ENCODE results near the gene IQCK. TPM values are rescaled to one million over a fixed set of nuclear protein-coding genes. Genes with fewer than 3 reads are reported as not detected.

The IQCK gene
- total and polyA plus RNA-seq, 8 donors, result 3.5 to 100.0 (median 13.6) TPM

DNA sequence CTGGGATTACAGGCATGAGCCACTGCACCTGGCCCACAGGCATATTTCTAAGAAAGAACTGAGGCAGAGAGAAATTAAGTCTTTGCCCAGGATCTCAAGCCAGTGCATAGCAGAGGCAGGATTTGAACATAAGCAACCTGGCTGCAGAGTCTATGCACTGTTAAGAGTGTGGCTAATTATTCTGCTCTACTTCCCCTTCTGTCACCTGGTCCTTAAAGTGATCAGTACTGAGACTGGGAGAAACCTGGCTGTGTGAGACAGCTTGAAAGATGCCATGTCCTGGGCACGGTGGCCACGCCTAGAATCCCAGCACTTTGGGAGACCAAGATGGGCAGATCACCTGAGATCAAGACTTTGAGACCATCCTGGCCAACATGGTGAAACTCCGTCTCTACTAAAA, 58.1 kb downstream of the IQCK start:
- H3K4me1 ChIP-seq, result no peaks in the 10 kb centered on the region
- no peak for DNase-seq
- no peak for TF ChIP-seq POLR2A (IDR thresholded peaks at IDR 0.05)
- TF ChIP-seq, protein P1, sequence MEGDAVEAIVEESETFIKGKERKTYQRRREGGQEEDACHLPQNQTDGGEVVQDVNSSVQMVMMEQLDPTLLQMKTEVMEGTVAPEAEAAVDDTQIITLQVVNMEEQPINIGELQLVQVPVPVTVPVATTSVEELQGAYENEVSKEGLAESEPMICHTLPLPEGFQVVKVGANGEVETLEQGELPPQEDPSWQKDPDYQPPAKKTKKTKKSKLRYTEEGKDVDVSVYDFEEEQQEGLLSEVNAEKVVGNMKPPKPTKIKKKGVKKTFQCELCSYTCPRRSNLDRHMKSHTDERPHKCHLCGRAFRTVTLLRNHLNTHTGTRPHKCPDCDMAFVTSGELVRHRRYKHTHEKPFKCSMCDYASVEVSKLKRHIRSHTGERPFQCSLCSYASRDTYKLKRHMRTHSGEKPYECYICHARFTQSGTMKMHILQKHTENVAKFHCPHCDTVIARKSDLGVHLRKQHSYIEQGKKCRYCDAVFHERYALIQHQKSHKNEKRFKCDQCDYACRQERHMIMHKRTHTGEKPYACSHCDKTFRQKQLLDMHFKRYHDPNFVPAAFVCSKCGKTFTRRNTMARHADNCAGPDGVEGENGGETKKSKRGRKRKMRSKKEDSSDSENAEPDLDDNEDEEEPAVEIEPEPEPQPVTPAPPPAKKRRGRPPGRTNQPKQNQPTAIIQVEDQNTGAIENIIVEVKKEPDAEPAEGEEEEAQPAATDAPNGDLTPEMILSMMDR (IDR thresholded peaks at IDR 0.05), result no peak
- TF ChIP-seq EP300 (IDR thresholded peaks at IDR 0.05), result no peak
- no peak for TF ChIP-seq POLR2AphosphoS5 (IDR thresholded peaks at IDR 0.05)
- no peaks in the 10 kb centered on the region for H3K9me3 ChIP-seq
- H3K27ac ChIP-seq, result no peak overlapping the region
- intact Hi-C loops (cut with DNase I; ENCODE audit: low total_unique reads), result no loop called here
- no peaks in the 10 kb centered on the region for H3K36me3 ChIP-seq
- WGBS, 5 donors, result 91 to 96% (median 94%) methylated on average over 3 of the region's 3 CpGs
- H3K27me3 ChIP-seq, result no peaks in the 10 kb centered on the region
- H3K4me3 ChIP-seq, result no peak overlapping the region

- no peaks in the 10 kb centered on the region for H3K36me3 ChIP-seq
- H3K4me3 ChIP-seq, result no peak overlapping the region
- intact Hi-C loops (cut with DNase I; ENCODE audit: low total_unique reads), result no loop called here
- H3K27me3 ChIP-seq, result no peaks in the 10 kb centered on the region
- WGBS, 5 donors, result 81 to 93% (median 87%) methylated on average over 12 of the region's 12 CpGs
- DNase-seq, result no peak
- H3K27ac ChIP-seq, result no peak overlapping the region
- H3K4me1 ChIP-seq, result no peaks in the 10 kb centered on the region
- H3K9me3 ChIP-seq, result no peaks in the 10 kb centered on the region
- TF ChIP-seq EP300 (IDR thresholded peaks at IDR 0.05), result no peak
- no peak for TF ChIP-seq POLR2A (IDR thresholded peaks at IDR 0.05)
- TF ChIP-seq POLR2AphosphoS5 (IDR thresholded peaks at IDR 0.05), result no peak
- TF ChIP-seq, protein P1 (IDR thresholded peaks at IDR 0.05), result no peak
Observed at GRCh38 chr16:19776565-19776964, 58.5 kb downstream of the IQCK start.

DNA sequence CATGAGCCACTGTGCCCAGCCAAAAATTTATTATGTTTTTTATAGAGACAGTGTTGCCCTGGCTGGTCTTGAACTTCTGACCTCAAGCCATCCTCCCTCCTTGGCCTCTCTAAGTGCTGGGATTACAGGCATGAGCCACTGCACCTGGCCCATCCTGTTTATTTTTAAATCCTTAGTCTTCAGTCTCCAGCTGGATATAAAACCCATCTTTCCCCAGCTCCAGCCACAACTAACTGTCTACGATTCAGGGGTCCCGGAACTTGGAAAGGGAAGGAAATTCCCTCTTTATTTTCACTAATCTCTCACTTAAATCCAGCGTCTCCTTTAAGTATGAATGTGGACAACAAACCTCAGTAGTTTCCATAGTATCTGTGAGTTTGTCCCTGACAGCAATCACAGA, 62.2 kb downstream of the IQCK start:
- Histone ChIP-seq H3K27me3 (no peaks in the 10 kb centered on the region), H3K36me3 (no peaks in the 10 kb centered on the region), H3K4me1 (peaks cover 0 to 6% (median 4%) of the 10 kb centered on the region in 4 donors), H3K4me3 (no peak overlapping the region), H3K27ac (no peak overlapping the region), H3K9me3 (no peaks in the 10 kb centered on the region)
- DNase-seq, result no peak
- intact Hi-C loops (cut with DNase I; ENCODE audit: low total_unique reads), result no loop called here
- no peak for TF ChIP-seq POLR2A (IDR thresholded peaks at IDR 0.05)
- TF ChIP-seq, protein P1 (IDR thresholded peaks at IDR 0.05), result no peak
- TF ChIP-seq EP300 (IDR thresholded peaks at IDR 0.05), result no peak
- TF ChIP-seq POLR2AphosphoS5 (IDR thresholded peaks at IDR 0.05), result no peak
- 77 to 87% (median 83%) methylated on average over 3 of the region's 3 CpGs for WGBS, 5 donors

- 85 to 91% (median 90%) methylated on average over 6 of the region's 6 CpGs for WGBS, 5 donors
- H3K9me3 ChIP-seq, result no peaks in the 10 kb centered on the region
- intact Hi-C loops (cut with DNase I; ENCODE audit: low total_unique reads), result no loop called here
- H3K4me3 ChIP-seq, result no peak overlapping the region
- H3K36me3 ChIP-seq, result no peaks in the 10 kb centered on the region
- H3K4me1 ChIP-seq, result peaks cover 0 to 13% (median 10%) of the 10 kb centered on the region in 4 donors
- no peaks in the 10 kb centered on the region for H3K27me3 ChIP-seq
- no peak for DNase-seq
- no peak overlapping the region for H3K27ac ChIP-seq
- TF ChIP-seq POLR2A (IDR thresholded peaks at IDR 0.05) (no peak), POLR2AphosphoS5 (IDR thresholded peaks at IDR 0.05) (no peak), EP300 (IDR thresholded peaks at IDR 0.05) (no peak)
- TF ChIP-seq, protein P1 (IDR thresholded peaks at IDR 0.05), result no peak
Observed at GRCh38 chr16:19781226-19781625, 63.2 kb downstream of the IQCK start.

Measured in stomach (tissue), 9 donors.